Thyroid gland (tissue), 4 donors: ENCODE measurements around the gene RFX8.

ENCODE experiments used
- CTCF ChIP-seq, 6 experiments: fragments of 200-600 bp in 3 of 6; fragments of 450-650 bp in 3 of 6; sonication (generic) in 3 of 6; IDR thresholded peaks; one replicate each; pipeline ENCODE4 v1.5.1; 2016 to 2019; ENCODE audit warnings: antibody characterized with exemption in 6 of 6, mild to moderate bottlenecking in 2 of 6, inconsistent platforms in 1 of 6, moderate library complexity in 1 of 6
- POLR2A ChIP-seq, 2 donors: fragments of 450-650 bp; IDR thresholded peaks; one replicate each; pipeline ENCODE4 v1.6.1; 2017; ENCODE audit warnings: antibody characterized with exemption in 2 of 2, mild to moderate bottlenecking in 2 of 2, moderate library complexity in 1 of 2

DNA sequence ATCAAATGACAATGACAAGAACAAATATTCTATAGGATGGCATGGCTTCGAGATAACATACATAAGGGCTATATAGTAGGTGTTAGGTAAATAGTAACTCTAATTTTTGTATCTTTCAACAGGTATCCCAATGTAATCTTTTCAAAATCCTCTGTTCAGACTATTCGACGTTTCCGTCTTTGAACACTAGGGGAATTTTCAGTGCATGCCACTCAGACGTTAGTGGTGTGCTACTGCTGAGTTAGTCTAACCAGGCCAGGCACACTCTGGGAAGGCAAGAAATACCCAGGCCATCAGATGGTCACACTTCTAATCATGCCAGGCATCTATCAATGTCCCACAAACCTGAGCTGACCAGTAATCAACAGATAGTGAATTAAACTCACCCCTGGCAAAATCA, 73.0 kb downstream of the RFX8 start:
- TF ChIP-seq CTCF (IDR thresholded peaks at IDR 0.05), result no peak
- no peak for TF ChIP-seq POLR2A (IDR thresholded peaks at IDR 0.05)
